ENCODE results near the gene TAS2R43. TPM values are rescaled to one million over a fixed set of nuclear protein-coding genes. Genes with fewer than 3 reads are reported as not detected.

TAS2R43 gene
- total RNA-seq, 1 experiment from 2014 or later, result not detected

DNA sequence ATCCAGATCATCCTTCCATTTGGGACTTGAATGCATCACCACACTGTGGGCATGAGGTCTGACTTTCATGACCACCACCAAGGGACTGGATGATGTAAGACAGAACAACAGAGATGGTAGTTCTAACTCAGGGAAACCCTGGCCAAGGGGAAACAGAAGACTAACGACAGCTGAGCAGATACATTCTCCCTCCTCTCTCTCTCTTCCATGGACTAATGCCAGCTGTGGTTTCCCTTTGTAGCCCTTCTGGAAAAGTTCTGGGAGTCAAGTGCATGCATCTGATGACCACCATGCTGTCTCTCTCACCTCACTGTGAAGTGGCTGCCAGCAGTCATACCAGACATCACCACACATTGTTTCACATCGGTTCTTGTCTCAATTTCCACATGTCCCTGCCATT is 38.9 kb upstream of the TAS2R43 start:
- ChIA-PET RAD21 (ENCODE audit: low non-redundant PET in 1 of 2, low total read pairs in 2 of 2, uncharacterized antibody in 2 of 2, unreplicated experiment in 2 of 2) (no interaction called here), CTCF (no interaction called here), POLR2A (no interaction called here)
- Histone ChIP-seq H3K79me2 (ENCODE audit: insufficient read depth, low read length) (peaks cover 86% of the 10 kb centered on the region), H3K36me3 (ENCODE audit: control insufficient read depth in 1 of 2, insufficient read depth in 2 of 2, low read length in 2 of 2) (no peaks in the 10 kb centered on the region), H4K20me1 (ENCODE audit: insufficient read depth) (peaks cover 3% of the 10 kb centered on the region; the same call in 1 of the 2 replicates), H2AFZ (ENCODE audit: low read depth, low read length, poor library complexity, severe bottlenecking) (no peak overlapping the region), H3K9ac (ENCODE audit: low read length) (no peak overlapping the region), H3K4me3 (replicated peaks in 1 of 2; ENCODE audit: low read depth in 1 of 2, low read length in 2 of 2) (no peak overlapping the region), H3K9me3 (ENCODE audit: control insufficient read depth in 1 of 2, insufficient read depth in 1 of 2, low read depth in 1 of 2, low read length in 2 of 2) (no peaks in the 10 kb centered on the region), H3K27ac (ENCODE audit: low read depth, low read length) (no peak overlapping the region), H3K9me2 (ENCODE audit: insufficient read depth) (no peaks in the 10 kb centered on the region), H3K4me2 (ENCODE audit: low read length) (no peak overlapping the region), H3K27me3 (ENCODE audit: insufficient read depth, low read length) (no peaks in the 10 kb centered on the region), H3K4me1 (ENCODE audit: control insufficient read depth in 1 of 2, insufficient read depth in 2 of 2, low read length in 2 of 2) (no peaks in the 10 kb centered on the region)
- intact Hi-C loops (cut with micrococcal nuclease), result no loop called here
- no TSS peak for BruUV-seq (replicated peaks)
- no peak for DNase-seq (ENCODE audit: low read depth, low spot score)
- ATAC-seq, result no peak
- no peak for TF ChIP-seq YY1 (IDR thresholded peaks at IDR 0.05; ENCODE audit: extremely low read depth, insufficient replicate concordance, low read depth, low read length)
- TF ChIP-seq ZNF274 (IDR thresholded peaks at IDR 0.05; ENCODE audit: low read depth, low read length), result no peak
- no peak for TF ChIP-seq CEBPB (IDR thresholded peaks at IDR 0.05; ENCODE audit: low read depth)
- no peak for TF ChIP-seq EGR1 (IDR thresholded peaks at IDR 0.05; ENCODE audit: low read depth)
- TF ChIP-seq ZBTB33 (IDR thresholded peaks at IDR 0.05; ENCODE audit: extremely low read depth, insufficient replicate concordance, low read length), result no peak
- TF ChIP-seq RAD21 (IDR thresholded peaks at IDR 0.05; ENCODE audit: low read depth), result no peak
- TF ChIP-seq ATF3 (IDR thresholded peaks at IDR 0.05), result no peak
- TF ChIP-seq, protein P1, sequence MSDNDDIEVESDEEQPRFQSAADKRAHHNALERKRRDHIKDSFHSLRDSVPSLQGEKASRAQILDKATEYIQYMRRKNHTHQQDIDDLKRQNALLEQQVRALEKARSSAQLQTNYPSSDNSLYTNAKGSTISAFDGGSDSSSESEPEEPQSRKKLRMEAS (IDR thresholded peaks at IDR 0.05), result no peak
- no peak for TF ChIP-seq EZH2phosphoT487 (IDR thresholded peaks at IDR 0.05; ENCODE audit: borderline replicate concordance)
- no peak for TF ChIP-seq ELF1 (IDR thresholded peaks at IDR 0.05; ENCODE audit: borderline replicate concordance, low read depth)
- no peak for TF ChIP-seq CBX3 (IDR thresholded peaks at IDR 0.05; ENCODE audit: low read depth)
- TF ChIP-seq TCF7L2 (IDR thresholded peaks at IDR 0.05; ENCODE audit: borderline replicate concordance, extremely low read depth, insufficient read depth, insufficient read length), result no peak
- TF ChIP-seq SIN3A (IDR thresholded peaks at IDR 0.05; ENCODE audit: low read depth), result no peak
- TF ChIP-seq SP1 (IDR thresholded peaks at IDR 0.05; ENCODE audit: low read depth), result no peak
- no peak for TF ChIP-seq REST (IDR thresholded peaks at IDR 0.05; ENCODE audit: low read depth)
- no peak for TF ChIP-seq EZH2 (IDR thresholded peaks at IDR 0.05)
- no peak for TF ChIP-seq CTCF (IDR thresholded peaks at IDR 0.05 in 2 of 3, conservative IDR thresholded peaks at IDR 0.05 in 1 of 3; ENCODE audit: borderline replicate concordance in 1 of 3, insufficient read depth in 1 of 3, low read depth in 2 of 3, low read length in 2 of 3)
